Activated CD8-positive, alpha-beta T cell treated with anti-CD3 and anti-CD28 coated beads for 36 hours (primary cell): ENCODE measurements around the gene ST6GALNAC3. TPM values are rescaled to one million over a fixed set of nuclear protein-coding genes. Genes with fewer than 3 reads are reported as not detected.

Source experiments
- ATAC-seq: fragments of 200-7000 bp; cut with Tn5 transposase; one replicate; pipeline ENCODE4 v1.10.0; 2021; ENCODE audit warnings: mild to moderate bottlenecking, moderate library complexity
- CTCF ChIA-PET: fragments of 350-600 bp; sonication (Branson Sonifier 250); formaldehyde crosslinking; loops from one replicate; lab custom pipeline; 2021; ENCODE audit warnings: antibody characterized with exemption; lab: Charles Lee
- POLR2A ChIA-PET: fragments of 350-600 bp; sonication (Branson Sonifier 250); formaldehyde crosslinking; loops from one replicate; lab custom pipeline; 2021; ENCODE audit warnings: antibody characterized with exemption; lab: Charles Lee
- DNase-seq: peaks from one replicate; pipeline ENCODE4 v3.0.0-alpha.2; 2020
- H3K27ac Mint-ChIP-seq: one replicate; pipeline ENCODE4 v1.8.0; 2021; ENCODE audit warnings: mild to moderate bottlenecking, mixed read lengths
- H3K27me3 Mint-ChIP-seq: one replicate; pipeline ENCODE4 v1.8.0; 2021; ENCODE audit warnings: mixed read lengths
- H3K36me3 Mint-ChIP-seq: one replicate; pipeline ENCODE4 v1.8.0; 2021; ENCODE audit warnings: low read depth, mixed read lengths
- H3K4me1 Mint-ChIP-seq: one replicate; pipeline ENCODE4 v1.8.0; 2021; ENCODE audit warnings: low read depth, mixed read lengths
- H3K4me3 Mint-ChIP-seq: one replicate; pipeline ENCODE4 v1.8.0; 2021; ENCODE audit warnings: mild to moderate bottlenecking, moderate library complexity, mixed read lengths
- H3K9me3 Mint-ChIP-seq: one replicate; pipeline ENCODE4 v1.8.0; 2021; ENCODE audit warnings: mixed read lengths
- intact Hi-C: fragments of 100-400 bp; cut with micrococcal nuclease; formaldehyde crosslinking; loops from one replicate; pipeline ENCODE4 v1.10.0; 2022
- total RNA-seq, 2 experiments: library from RNA; stranded (reverse); gene quantifications; one replicate each; pipeline ENCODE4 v1.2.3, GENCODE V29; 2021
- TF ChIP-seq, protein P1 (sequence below): fragments of 200-600 bp; IDR thresholded peaks from one replicate; pipeline ENCODE4 v1.8.0; 2022; ENCODE audit warnings: antibody characterized with exemption, mild to moderate bottlenecking

ST6GALNAC3 gene
- total RNA-seq, 2 experiments from 2014 or later = 2.7 to 2.9 TPM

DNA sequence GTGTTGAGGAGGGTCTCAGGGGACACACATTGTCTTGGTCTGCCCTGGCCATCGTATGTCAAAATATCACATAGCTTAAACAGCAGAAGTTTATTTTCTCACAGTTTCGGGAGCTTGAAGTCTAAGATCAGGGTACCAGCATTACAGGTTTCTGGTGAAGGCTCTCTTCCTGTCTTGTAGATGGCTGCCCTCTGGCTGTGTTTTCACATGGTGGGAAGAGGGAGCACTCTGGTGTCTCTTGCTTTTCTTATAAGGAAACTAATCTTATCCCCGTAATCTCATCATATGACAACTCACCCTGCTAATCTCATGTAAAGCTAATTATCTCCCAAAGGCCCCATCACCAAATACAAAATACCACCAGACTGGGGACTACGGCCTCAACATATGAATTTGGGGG is 545.8 kb downstream of the ST6GALNAC3 start:
- Mint-ChIP-seq H3K27me3 (no peaks in the 10 kb centered on the region), H3K4me1 (no peaks in the 10 kb centered on the region), H3K36me3 (no peaks in the 10 kb centered on the region), H3K9me3 (no peaks in the 10 kb centered on the region), H3K4me3 (no peak overlapping the region), H3K27ac (no peak overlapping the region)
- ATAC-seq = no peak
- no peak for DNase-seq
- TF ChIP-seq, protein P1, sequence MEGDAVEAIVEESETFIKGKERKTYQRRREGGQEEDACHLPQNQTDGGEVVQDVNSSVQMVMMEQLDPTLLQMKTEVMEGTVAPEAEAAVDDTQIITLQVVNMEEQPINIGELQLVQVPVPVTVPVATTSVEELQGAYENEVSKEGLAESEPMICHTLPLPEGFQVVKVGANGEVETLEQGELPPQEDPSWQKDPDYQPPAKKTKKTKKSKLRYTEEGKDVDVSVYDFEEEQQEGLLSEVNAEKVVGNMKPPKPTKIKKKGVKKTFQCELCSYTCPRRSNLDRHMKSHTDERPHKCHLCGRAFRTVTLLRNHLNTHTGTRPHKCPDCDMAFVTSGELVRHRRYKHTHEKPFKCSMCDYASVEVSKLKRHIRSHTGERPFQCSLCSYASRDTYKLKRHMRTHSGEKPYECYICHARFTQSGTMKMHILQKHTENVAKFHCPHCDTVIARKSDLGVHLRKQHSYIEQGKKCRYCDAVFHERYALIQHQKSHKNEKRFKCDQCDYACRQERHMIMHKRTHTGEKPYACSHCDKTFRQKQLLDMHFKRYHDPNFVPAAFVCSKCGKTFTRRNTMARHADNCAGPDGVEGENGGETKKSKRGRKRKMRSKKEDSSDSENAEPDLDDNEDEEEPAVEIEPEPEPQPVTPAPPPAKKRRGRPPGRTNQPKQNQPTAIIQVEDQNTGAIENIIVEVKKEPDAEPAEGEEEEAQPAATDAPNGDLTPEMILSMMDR = no peak
- CTCF ChIA-PET = no interaction called here
- POLR2A ChIA-PET = no interaction called here
- intact Hi-C loops = no loop called here

DNA sequence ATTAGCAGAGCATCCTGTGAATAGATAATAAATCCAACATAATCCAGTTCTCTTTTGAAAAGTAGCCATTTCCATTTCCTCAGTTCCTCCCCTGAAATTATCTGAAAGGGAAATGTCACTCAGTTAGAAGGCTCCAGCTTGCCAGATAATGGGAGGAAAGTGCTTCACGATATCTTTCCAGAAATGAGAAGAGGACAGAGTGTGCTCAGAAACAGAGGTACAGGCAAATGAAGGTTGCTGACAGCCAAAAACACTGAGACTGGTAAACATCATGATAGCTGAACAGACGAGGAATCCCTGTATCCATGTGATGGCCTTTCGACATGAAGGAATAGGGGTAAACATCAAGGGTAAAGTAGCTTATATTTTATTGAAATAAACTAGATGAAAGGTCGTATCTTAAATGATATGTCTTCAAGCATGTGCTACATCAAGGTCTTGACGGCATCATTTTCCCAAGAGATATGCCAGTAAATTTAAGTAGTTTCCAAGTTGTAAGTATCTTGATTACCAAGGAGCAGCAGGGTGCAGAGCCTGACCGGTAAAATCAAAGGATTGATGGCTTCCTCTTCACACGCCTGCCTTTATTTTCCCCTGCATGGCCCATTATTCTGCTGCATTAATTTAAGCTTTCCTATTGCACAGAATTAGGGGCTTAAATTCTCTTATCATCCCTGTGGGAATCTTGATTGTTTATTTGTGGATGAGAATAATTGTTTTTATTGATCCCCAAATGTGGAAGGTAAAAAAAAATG is 548.4 kb downstream of the ST6GALNAC3 start:
- Mint-ChIP-seq H3K4me1 (no peaks in the 10 kb centered on the region), H3K9me3 (no peaks in the 10 kb centered on the region), H3K27ac (no peak overlapping the region), H3K36me3 (no peaks in the 10 kb centered on the region), H3K4me3 (no peak overlapping the region), H3K27me3 (no peaks in the 10 kb centered on the region)
- POLR2A ChIA-PET = interaction anchor here (0.6 kb wide), 1 partner anchor 410 kb away, joined by 3 read pairs; no protein-coding TSS in a partner anchor
- TF ChIP-seq, protein P1 = no peak
- CTCF ChIA-PET = no interaction called here
- intact Hi-C loops = no loop called here
- ATAC-seq (no peak), DNase-seq (no peak)

DNA sequence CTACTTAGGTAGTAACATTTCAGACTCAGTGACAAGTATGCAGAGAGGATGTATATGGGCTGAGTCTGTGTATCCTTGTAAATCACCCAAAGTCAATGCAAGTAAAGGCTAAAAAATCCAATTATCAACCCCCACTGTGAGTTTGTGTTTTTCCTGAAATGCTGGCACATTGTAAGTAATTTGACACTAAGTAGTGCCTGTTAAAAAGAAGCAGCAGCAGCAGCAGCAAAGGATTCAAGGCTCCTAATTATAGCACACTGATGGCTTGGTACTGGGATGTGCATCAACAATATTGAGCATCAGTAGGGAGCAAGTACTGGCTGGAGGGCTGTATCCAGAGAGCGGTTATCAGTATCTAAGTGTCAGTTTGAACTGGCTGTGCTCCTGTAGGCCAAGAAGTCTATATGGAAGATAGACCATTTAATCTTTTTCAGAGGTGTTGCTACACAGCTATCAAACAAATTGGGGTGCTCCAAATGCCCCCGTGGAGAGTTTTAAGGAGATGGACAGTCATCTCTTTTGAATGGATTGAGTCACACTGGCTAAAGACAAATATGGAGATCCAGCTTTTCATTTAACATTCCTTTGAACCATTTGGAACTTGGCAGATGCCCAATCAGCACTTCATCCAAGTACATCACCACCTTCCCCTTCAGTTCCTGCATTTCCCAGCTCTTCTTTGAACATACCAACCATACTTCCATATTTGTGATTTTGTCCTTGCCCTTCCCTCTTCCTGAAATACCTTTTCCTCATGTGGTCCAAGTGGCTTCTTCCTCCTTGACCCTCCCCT is 551.5 kb downstream of the ST6GALNAC3 start:
- intact Hi-C loops = no loop called here
- peaks cover 3% of the 10 kb centered on the region for H3K36me3 Mint-ChIP-seq
- ChIA-PET CTCF (interaction anchor here (0.6 kb wide), 1 partner anchor 9 kb away, joined by 4 read pairs; no protein-coding TSS in a partner anchor), POLR2A (interaction anchor here (0.6 kb wide), 1 partner anchor 9 kb away, joined by 3 read pairs; no protein-coding TSS in a partner anchor)
- H3K27ac Mint-ChIP-seq = no peak overlapping the region
- no peaks in the 10 kb centered on the region for H3K27me3 Mint-ChIP-seq
- DNase-seq = no peak
- TF ChIP-seq, protein P1 = no peak
- ATAC-seq = no peak
- no peak overlapping the region for H3K4me3 Mint-ChIP-seq
- no peaks in the 10 kb centered on the region for H3K4me1 Mint-ChIP-seq
- H3K9me3 Mint-ChIP-seq = peaks cover 2% of the 10 kb centered on the region

DNA sequence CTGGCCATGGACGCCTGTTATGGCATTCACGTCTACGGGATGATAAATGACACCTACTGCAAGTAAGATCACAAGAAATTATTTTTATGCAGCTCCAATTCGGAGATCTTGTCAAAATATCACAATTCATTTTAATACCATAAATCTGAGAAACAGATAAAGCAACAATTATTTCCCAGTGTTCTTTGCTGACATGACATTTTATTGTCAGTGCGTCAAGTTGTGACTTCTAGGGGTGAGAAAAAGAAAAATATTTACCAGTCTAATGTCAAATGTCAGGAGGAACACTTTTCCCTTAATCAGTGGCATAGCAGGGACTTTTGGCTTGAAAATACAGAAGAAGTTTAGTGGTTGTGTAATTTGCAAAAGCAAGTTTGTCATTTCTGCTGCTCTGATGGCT is 553.0 kb downstream of the ST6GALNAC3 start:
- Mint-ChIP-seq H3K4me3 (no peak overlapping the region), H3K27ac (no peak overlapping the region), H3K27me3 (no peaks in the 10 kb centered on the region), H3K9me3 (peaks cover 2% of the 10 kb centered on the region), H3K36me3 (peaks cover 3% of the 10 kb centered on the region), H3K4me1 (no peaks in the 10 kb centered on the region)
- DNase-seq (no peak), ATAC-seq (no peak)
- intact Hi-C loops = no loop called here
- CTCF ChIA-PET = no interaction called here
- POLR2A ChIA-PET = no interaction called here
- TF ChIP-seq, protein P1 = no peak

DNA sequence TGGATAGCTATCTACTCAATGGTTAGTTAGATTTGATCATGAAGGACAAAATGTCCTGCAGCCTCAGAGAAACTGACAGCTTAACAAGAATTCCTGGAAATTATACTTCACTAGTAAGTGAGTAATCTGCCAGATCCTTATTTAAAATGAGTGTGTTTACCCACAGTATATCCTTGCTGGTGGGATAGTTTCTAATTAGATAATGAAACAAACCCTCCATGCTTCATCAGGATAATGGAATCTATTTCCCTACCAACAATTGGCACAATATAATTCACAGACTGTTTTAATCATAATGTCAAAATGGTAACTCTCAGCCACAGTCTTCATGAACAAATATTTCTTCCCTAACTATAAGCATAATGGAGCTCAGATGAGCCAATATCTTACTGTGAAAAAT is 553.4 kb downstream of the ST6GALNAC3 start:
- no peaks in the 10 kb centered on the region for H3K4me1 Mint-ChIP-seq
- no peak overlapping the region for H3K27ac Mint-ChIP-seq
- TF ChIP-seq, protein P1 = no peak
- intact Hi-C loops = no loop called here
- H3K27me3 Mint-ChIP-seq = no peaks in the 10 kb centered on the region
- peaks cover 3% of the 10 kb centered on the region for H3K36me3 Mint-ChIP-seq
- no peak overlapping the region for H3K4me3 Mint-ChIP-seq
- DNase-seq (no peak), ATAC-seq (no peak)
- peaks cover 2% of the 10 kb centered on the region for H3K9me3 Mint-ChIP-seq
- ChIA-PET CTCF (no interaction called here), POLR2A (no interaction called here)
